HepG2 (cell line): ENCODE measurements around the gene RRAGA. TPM values are rescaled to one million over a fixed set of nuclear protein-coding genes. Genes with fewer than 3 reads are reported as not detected.

Source experiments
- GTF3A ChIP-seq: sonication (generic); formaldehyde crosslinking; conservative IDR thresholded peaks from 2 replicates; pipeline ENCODE4 v1.4.0; 2020; ENCODE audit warnings: mild to moderate bottlenecking, missing genetic modification reagents
- HMGA1 ChIP-seq: sonication (generic); formaldehyde crosslinking; conservative IDR thresholded peaks from 2 replicates; pipeline ENCODE4 v1.4.0; 2020; ENCODE audit warnings: missing genetic modification reagents
- PAWR ChIP-seq: sonication (generic); formaldehyde crosslinking; IDR thresholded peaks from 2 replicates; pipeline ENCODE4 v1.4.0; 2020; ENCODE audit warnings: missing genetic modification reagents, mild to moderate bottlenecking, borderline replicate concordance
- REXO4 ChIP-seq: sonication (generic); formaldehyde crosslinking; IDR thresholded peaks from 2 replicates; pipeline ENCODE4 v1.8.0; 2022; ENCODE audit warnings: missing genetic modification reagents, mild to moderate bottlenecking, borderline replicate concordance
- TAF15 ChIP-seq: fragments of 200-400 bp; formaldehyde crosslinking; IDR thresholded peaks from one replicate; pipeline ENCODE4 v1.6.1; 2018; ENCODE audit warnings: mild to moderate bottlenecking, low read depth, low read length; ENCODE audit not compliant: poor library complexity, severe bottlenecking
- WIZ ChIP-seq: sonication (generic); formaldehyde crosslinking; IDR thresholded peaks from 2 replicates; pipeline ENCODE4 v1.5.1; 2020; ENCODE audit warnings: mild to moderate bottlenecking, missing genetic modification reagents
- YEATS2 ChIP-seq: sonication (generic); formaldehyde crosslinking; IDR thresholded peaks from 2 replicates; pipeline ENCODE4 v1.4.0; 2020; ENCODE audit warnings: missing genetic modification reagents, borderline replicate concordance
- ZNF12 ChIP-seq: sonication (generic); formaldehyde crosslinking; IDR thresholded peaks from 2 replicates; pipeline ENCODE4 v1.5.0; 2020; ENCODE audit warnings: missing genetic modification reagents
- ZNF75D ChIP-seq: sonication (generic); formaldehyde crosslinking; IDR thresholded peaks from 2 replicates; pipeline ENCODE4 v1.8.1; 2023; ENCODE audit warnings: missing genetic modification reagents, mild to moderate bottlenecking, borderline replicate concordance
- polyA plus RNA-seq, 8 experiments: library from polyadenylated mRNA; depleted of rRNA in 3 of 8; stranded (reverse) in 7 of 8; unstranded in 1 of 8; fragments of >200 nt; fragmentation: Illumina TruSeq in 4 of 8; extraction: Trizol in 4 of 8; gene quantifications; 2 replicates each; pipeline versions ENCODE4 v1.2.1 to v1.2.3, GENCODE V29; 2011 to 2016; ENCODE audit warnings: low read depth in 4 of 8, missing spikeins in 1 of 8, mixed read lengths in 1 of 8; ENCODE audit not compliant: insufficient read depth in 1 of 8
- total RNA-seq, 5 experiments: library from RNA; depleted of rRNA; stranded (reverse); fragments of >200 nt; fragmentation: Illumina TruSeq; extraction: Trizol; gene quantifications; 2 replicates each; pipeline ENCODE4 v1.2.3, GENCODE V29; 2016; ENCODE audit warnings: low read depth in 1 of 5
- TF ChIP-seq, protein P1 (sequence below): sonication (generic); formaldehyde crosslinking; IDR thresholded peaks from 2 replicates; pipeline ENCODE4 v1.8.0; 2022; ENCODE audit warnings: mild to moderate bottlenecking, missing genetic modification reagents, moderate library complexity
- TF ChIP-seq, protein P2 (sequence below): sonication (generic); formaldehyde crosslinking; IDR thresholded peaks from 2 replicates; pipeline ENCODE4 v1.5.0; 2020; ENCODE audit warnings: mild to moderate bottlenecking, missing genetic modification reagents, borderline replicate concordance
- TF ChIP-seq, protein P3 (sequence below): sonication (generic); formaldehyde crosslinking; IDR thresholded peaks from 2 replicates; pipeline ENCODE4 v1.9.0; 2021; ENCODE audit warnings: missing genetic modification reagents, mild to moderate bottlenecking, borderline replicate concordance
- TF ChIP-seq, protein P4 (sequence below): IDR thresholded peaks from 2 replicates; pipeline ENCODE4 v1.6.1; 2016; ENCODE audit warnings: control low read depth
- TF ChIP-seq, protein P5 (sequence below): sonication (generic); formaldehyde crosslinking; IDR thresholded peaks from 2 replicates; pipeline ENCODE4 v1.8.1; 2023; ENCODE audit warnings: missing genetic modification reagents, mild to moderate bottlenecking, borderline replicate concordance

The RRAGA gene
- total and polyA plus RNA-seq, 2 of the 13 experiments (the other 11 are each of a cell fraction or from before 2014, with no cell fraction given): 37.5 to 118 TPM

DNA sequence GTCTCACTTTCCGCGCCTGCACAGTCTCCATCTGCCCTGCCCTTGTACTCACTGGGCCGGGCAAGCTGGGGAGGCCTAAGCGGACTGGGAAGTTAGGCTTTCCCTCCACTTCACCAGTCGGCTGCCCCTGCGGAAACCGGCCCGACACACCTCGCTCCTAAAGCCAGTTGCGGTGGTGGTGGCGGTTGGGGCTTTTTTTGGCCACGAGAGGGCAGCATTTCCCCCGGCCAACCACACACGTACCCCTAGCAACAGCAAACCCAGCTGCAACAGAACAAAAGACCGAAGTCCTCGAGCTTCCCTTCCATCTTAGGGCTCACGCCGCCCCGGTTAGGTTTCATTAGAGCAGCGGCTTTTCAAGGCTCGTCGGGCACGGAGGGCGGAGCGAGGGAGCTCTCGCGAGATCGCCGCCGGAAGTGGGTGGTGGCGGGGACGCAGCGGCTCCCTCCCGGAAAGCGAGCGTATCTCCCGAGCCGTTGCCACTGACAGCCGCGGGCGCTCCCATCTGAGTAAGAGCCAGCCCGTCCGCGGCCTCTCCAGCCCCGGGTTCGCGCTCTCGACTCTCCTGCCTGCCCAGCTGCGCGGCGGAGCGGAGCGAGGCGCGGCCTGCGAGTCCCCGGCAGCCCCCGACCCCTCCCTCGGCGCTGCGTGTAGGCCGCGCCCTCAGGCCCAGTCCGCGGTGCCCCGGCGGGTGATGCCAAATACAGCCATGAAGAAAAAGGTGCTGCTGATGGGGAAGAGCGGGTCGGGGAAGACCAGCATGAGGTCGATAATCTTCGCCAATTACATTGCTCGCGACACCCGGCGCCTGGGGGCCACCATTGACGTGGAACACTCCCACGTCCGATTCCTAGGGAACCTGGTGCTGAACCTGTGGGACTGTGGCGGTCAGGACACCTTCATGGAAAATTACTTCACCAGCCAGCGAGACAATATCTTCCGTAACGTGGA, at the start of gene RRAGA (continued):
- TF ChIP-seq, protein P1, sequence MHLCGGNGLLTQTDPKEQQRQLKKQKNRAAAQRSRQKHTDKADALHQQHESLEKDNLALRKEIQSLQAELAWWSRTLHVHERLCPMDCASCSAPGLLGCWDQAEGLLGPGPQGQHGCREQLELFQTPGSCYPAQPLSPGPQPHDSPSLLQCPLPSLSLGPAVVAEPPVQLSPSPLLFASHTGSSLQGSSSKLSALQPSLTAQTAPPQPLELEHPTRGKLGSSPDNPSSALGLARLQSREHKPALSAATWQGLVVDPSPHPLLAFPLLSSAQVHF (CRISPR knock-in tag): no peak
- TF ChIP-seq YEATS2 (CRISPR knock-in tag): peak; percentile 89
- no peak for TF ChIP-seq REXO4
- TF ChIP-seq ZNF75D (CRISPR knock-in tag): no peak; the same call in 1 of the 2 replicates
- no peak for TF ChIP-seq GTF3A (CRISPR knock-in tag)
- TF ChIP-seq, protein P2, sequence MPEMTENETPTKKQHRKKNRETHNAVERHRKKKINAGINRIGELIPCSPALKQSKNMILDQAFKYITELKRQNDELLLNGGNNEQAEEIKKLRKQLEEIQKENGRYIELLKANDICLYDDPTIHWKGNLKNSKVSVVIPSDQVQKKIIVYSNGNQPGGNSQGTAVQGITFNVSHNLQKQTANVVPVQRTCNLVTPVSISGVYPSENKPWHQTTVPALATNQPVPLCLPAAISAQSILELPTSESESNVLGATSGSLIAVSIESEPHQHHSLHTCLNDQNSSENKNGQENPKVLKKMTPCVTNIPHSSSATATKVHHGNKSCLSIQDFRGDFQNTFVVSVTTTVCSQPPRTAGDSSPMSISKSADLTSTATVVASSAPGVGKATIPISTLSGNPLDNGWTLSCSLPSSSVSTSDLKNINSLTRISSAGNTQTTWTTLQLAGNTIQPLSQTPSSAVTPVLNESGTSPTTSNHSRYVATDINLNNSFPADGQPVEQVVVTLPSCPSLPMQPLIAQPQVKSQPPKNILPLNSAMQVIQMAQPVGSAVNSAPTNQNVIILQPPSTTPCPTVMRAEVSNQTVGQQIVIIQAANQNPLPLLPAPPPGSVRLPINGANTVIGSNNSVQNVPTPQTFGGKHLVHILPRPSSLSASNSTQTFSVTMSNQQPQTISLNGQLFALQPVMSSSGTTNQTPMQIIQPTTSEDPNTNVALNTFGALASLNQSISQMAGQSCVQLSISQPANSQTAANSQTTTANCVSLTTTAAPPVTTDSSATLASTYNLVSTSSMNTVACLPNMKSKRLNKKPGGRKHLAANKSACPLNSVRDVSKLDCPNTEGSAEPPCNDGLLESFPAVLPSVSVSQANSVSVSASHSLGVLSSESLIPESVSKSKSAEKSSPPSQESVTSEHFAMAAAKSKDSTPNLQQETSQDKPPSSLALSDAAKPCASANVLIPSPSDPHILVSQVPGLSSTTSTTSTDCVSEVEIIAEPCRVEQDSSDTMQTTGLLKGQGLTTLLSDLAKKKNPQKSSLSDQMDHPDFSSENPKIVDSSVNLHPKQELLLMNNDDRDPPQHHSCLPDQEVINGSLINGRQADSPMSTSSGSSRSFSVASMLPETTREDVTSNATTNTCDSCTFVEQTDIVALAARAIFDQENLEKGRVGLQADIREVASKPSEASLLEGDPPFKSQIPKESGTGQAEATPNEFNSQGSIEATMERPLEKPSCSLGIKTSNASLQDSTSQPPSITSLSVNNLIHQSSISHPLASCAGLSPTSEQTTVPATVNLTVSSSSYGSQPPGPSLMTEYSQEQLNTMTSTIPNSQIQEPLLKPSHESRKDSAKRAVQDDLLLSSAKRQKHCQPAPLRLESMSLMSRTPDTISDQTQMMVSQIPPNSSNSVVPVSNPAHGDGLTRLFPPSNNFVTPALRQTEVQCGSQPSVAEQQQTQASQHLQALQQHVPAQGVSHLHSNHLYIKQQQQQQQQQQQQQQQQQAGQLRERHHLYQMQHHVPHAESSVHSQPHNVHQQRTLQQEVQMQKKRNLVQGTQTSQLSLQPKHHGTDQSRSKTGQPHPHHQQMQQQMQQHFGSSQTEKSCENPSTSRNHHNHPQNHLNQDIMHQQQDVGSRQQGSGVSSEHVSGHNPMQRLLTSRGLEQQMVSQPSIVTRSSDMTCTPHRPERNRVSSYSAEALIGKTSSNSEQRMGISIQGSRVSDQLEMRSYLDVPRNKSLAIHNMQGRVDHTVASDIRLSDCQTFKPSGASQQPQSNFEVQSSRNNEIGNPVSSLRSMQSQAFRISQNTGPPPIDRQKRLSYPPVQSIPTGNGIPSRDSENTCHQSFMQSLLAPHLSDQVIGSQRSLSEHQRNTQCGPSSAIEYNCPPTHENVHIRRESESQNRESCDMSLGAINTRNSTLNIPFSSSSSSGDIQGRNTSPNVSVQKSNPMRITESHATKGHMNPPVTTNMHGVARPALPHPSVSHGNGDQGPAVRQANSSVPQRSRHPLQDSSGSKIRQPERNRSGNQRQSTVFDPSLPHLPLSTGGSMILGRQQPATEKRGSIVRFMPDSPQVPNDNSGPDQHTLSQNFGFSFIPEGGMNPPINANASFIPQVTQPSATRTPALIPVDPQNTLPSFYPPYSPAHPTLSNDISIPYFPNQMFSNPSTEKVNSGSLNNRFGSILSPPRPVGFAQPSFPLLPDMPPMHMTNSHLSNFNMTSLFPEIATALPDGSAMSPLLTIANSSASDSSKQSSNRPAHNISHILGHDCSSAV (CRISPR knock-in tag): peak; percentile 96; the same call in 1 of the 2 replicates
- 0 out of 2 replicates have a peak, but pooled peaks have one; percentile 38 for TF ChIP-seq ZNF12 (CRISPR knock-in tag)
- TF ChIP-seq TAF15: peak; percentile 50
- no peak for TF ChIP-seq PAWR (CRISPR knock-in tag)
- TF ChIP-seq, protein P3, sequence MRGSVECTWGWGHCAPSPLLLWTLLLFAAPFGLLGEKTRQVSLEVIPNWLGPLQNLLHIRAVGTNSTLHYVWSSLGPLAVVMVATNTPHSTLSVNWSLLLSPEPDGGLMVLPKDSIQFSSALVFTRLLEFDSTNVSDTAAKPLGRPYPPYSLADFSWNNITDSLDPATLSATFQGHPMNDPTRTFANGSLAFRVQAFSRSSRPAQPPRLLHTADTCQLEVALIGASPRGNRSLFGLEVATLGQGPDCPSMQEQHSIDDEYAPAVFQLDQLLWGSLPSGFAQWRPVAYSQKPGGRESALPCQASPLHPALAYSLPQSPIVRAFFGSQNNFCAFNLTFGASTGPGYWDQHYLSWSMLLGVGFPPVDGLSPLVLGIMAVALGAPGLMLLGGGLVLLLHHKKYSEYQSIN: no peak; the same call in 1 of the 2 replicates
- peak; percentile 72; the same call in 1 of the 2 replicates for TF ChIP-seq WIZ (CRISPR knock-in tag)
- TF ChIP-seq, protein P4, sequence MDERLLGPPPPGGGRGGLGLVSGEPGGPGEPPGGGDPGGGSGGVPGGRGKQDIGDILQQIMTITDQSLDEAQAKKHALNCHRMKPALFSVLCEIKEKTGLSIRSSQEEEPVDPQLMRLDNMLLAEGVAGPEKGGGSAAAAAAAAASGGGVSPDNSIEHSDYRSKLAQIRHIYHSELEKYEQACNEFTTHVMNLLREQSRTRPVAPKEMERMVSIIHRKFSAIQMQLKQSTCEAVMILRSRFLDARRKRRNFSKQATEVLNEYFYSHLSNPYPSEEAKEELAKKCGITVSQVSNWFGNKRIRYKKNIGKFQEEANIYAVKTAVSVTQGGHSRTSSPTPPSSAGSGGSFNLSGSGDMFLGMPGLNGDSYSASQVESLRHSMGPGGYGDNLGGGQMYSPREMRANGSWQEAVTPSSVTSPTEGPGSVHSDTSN (CRISPR knock-in tag): no peak
- no peak for TF ChIP-seq HMGA1 (CRISPR knock-in tag)
- TF ChIP-seq, protein P5, sequence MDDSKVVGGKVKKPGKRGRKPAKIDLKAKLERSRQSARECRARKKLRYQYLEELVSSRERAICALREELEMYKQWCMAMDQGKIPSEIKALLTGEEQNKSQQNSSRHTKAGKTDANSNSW (CRISPR knock-in tag): no peak
